ENCODE measurements around the gene ANKS3.
A peak's percentile ranks its signal among the peaks of the same experiment; 100 is the strongest.

The ANKS3 gene

DNA sequence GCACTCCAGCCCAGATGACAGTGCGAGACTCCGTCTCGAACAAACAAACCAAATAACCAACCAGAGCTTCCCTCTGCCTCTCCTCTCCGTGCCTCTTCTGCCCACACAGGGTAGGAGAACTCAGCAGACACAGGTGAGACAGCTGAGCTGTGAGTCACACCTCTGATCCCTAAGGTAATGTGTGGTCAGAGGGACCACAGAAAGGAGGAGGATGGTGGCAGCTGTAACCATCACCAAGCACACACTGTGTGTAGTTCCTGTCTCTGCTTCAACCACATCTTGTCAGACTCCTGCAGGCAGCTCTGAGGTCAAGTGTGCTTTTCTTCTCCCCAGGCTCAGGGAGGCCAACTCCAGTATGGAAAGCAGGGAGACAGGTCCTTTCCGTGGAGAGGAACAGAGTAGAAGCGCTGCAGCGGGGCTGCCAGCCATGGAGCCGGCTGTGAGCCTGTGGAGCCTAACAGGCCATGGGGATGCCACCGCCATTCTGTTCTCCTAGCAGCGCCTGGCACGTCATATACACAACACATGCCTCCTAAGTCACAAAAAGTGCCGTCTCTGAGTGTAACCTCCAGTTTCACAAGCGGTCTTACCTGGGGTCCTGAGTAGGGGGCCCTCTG lies 33.6 kb downstream of the ANKS3 start:
- Histone ChIP-seq H3K4me1 (ENCODE audit: control insufficient read depth, insufficient read depth, low read length) (no peaks in the 10 kb centered on the region), H3K36me3 (ENCODE audit: control insufficient read depth, insufficient read depth, low read length) (peaks cover 93% of the 10 kb centered on the region), H3K27me3 (ENCODE audit: control insufficient read depth, insufficient read depth, low read length) (no peaks in the 10 kb centered on the region), H3K27ac (ENCODE audit: low read depth, low read length) (no peak overlapping the region), H3K9ac (ENCODE audit: low read depth, low read length) (no peak overlapping the region), H3K9me3 (ENCODE audit: control insufficient read depth, insufficient read depth, low read length) (no peaks in the 10 kb centered on the region), H3K4me3 (ENCODE audit: low read depth, low read length) (no peak overlapping the region)

DNA sequence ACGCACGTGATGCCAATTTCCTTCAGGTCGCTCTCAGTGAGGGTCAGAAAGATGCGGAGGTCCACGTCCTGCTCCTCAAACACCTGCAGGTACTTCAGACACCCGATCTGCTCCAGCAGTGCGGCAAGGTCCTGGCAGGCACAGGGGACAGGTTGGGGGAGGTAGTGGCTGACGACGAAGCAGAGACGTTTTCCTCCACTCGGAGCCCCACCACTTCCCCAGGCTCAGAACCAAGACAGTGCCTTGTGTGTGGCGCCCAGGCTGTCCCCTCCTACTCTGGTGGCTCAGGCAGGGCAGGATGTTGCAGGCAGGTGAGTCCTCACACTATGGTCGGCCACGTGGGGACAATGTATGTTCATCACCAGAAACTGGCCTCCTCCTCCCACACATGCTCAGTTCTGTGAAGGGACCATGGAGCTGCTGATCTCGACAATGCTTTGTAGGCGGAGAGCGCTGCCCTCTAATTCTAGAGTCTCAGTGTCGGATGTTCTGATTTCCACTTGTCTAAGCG lies 35.0 kb downstream of the ANKS3 start:
- Histone ChIP-seq H3K4me1 (ENCODE audit: control insufficient read depth, insufficient read depth, low read length) (no peaks in the 10 kb centered on the region), H3K27ac (ENCODE audit: low read depth, low read length) (no peak overlapping the region), H3K36me3 (ENCODE audit: control insufficient read depth, insufficient read depth, low read length) (peaks cover 87% of the 10 kb centered on the region), H3K9ac (ENCODE audit: low read depth, low read length) (no peak overlapping the region), H3K9me3 (ENCODE audit: control insufficient read depth, insufficient read depth, low read length) (no peaks in the 10 kb centered on the region), H3K4me3 (ENCODE audit: low read depth, low read length) (no peak overlapping the region), H3K27me3 (ENCODE audit: control insufficient read depth, insufficient read depth, low read length) (no peaks in the 10 kb centered on the region)

DNA sequence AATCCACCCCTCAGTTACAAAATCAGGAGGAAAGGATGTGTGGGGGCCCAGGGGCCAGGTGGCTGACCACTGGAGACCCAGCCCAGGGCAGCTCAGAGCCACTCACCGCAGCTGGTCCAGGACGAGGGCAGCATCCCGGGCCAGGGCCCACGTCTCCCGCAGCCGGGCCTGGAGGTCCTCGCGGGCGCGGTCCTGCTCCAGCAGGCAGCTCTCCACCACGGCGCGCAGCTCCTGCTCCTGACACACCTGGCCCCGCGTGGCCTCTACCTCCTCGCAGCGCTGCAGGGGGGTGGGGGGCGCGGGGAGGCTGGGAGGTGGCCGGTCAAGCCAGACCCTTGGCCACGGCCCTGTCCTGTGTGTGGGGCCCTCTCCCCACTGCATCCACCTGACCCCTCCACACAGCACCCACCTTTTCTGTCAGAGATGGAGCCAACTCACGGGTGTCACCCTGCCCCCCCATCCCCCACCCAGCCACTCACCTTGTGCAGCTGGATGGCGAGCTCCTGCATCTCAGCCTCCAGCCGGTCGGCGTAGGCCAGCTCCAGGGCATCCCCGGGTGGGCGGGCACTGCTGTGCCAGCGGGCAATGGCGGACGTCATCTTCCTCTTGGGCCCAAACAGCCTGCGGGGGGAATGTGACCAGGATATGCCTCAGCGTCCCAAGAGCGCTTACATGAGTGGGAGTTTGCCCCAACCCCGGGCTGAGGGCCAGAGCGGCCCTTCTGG lies 35.6 kb downstream of the ANKS3 start:
- H3K4me3 ChIP-seq (ENCODE audit: low read depth, low read length): no peak overlapping the region
- peaks cover 82% of the 10 kb centered on the region for H3K36me3 ChIP-seq (ENCODE audit: control insufficient read depth, insufficient read depth, low read length)
- no peaks in the 10 kb centered on the region for H3K9me3 ChIP-seq (ENCODE audit: control insufficient read depth, insufficient read depth, low read length)
- H3K27me3 ChIP-seq (ENCODE audit: control insufficient read depth, insufficient read depth, low read length): no peaks in the 10 kb centered on the region
- H3K4me1 ChIP-seq (ENCODE audit: control insufficient read depth, insufficient read depth, low read length): no peaks in the 10 kb centered on the region
- no peak overlapping the region for H3K9ac ChIP-seq (ENCODE audit: low read depth, low read length)
- H3K27ac ChIP-seq (ENCODE audit: low read depth, low read length): no peak overlapping the region

DNA sequence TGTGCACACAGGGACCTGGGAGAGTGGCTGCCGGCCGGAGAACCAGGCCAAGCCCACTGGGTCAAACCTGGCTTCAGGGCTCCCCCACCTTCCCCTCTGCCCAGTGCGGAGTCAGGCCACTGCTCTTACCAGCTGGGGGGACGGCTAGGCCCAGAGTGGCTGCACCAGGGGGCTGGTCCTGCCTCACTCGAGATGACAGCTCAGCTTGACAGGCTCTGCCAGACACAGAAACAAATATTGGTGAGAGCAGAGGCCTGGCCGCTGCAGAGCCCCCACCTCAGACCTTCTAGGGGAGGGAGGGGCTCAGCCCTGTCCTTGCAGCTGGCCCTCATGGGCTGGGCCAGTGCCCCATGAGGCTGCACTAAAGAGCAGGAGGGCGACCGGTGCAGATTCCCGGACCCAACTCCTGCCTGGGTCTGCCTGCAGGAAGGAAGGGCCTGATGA lies 36.2 kb downstream of the ANKS3 start:
- no peak overlapping the region for H3K4me3 ChIP-seq (ENCODE audit: low read depth, low read length)
- H3K27me3 ChIP-seq (ENCODE audit: control insufficient read depth, insufficient read depth, low read length): no peaks in the 10 kb centered on the region
- no peaks in the 10 kb centered on the region for H3K9me3 ChIP-seq (ENCODE audit: control insufficient read depth, insufficient read depth, low read length)
- H3K27ac ChIP-seq (ENCODE audit: low read depth, low read length): no peak overlapping the region
- no peaks in the 10 kb centered on the region for H3K4me1 ChIP-seq (ENCODE audit: control insufficient read depth, insufficient read depth, low read length)
- peaks cover 79% of the 10 kb centered on the region for H3K36me3 ChIP-seq (ENCODE audit: control insufficient read depth, insufficient read depth, low read length)
- no peak overlapping the region for H3K9ac ChIP-seq (ENCODE audit: low read depth, low read length)

DNA sequence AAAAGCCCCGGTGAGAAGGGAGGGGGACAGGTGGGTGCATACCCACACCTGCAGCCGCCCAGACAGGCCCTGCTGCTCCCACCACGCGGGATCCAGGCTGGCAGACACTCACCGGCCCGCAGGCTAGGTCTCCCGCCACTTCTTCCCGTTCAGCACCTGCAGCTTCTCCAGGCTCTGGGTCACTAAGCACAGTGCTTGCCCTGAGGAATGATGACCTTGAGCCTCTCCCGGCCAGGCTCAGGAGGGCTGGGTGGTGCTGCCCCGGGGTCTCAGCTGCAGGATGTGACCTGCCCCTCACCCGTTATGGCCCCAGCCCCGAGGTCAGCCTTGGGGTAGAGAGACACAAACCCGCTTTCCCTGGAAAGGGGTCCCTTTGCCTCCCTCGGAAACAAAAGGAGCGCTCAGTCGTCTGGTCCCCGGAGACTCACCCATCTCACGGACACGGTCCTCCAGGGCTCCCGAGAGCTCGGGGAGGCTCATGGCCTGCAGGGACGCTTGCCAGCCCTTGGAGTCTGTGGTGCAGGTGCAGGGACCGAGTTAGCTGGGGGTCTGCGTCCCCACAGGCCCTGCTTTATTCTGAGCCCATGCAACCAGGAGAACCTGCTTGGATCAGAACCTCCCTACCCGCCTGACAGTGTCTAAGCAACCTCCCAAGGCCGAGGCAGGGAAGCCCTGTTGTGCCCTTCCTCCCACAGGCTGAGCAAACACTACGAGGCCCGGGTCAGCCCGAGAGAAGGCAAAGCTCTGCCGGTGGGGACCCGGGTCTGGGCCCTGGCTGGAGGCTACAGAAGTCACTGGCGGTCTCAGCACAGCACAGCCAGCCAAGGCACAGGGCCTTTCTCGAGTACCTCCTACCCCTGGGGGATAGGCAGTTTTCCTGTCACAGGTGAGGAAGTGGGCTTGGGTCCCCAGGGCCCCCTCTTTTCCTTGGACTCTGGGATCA lies 36.9 kb downstream of the ANKS3 start:
- Histone ChIP-seq H3K27ac (ENCODE audit: low read depth, low read length) (peak overlapping the region; percentile 5), H3K4me1 (ENCODE audit: control insufficient read depth, insufficient read depth, low read length) (no peaks in the 10 kb centered on the region), H3K9ac (ENCODE audit: low read depth, low read length) (no peak overlapping the region), H3K27me3 (ENCODE audit: control insufficient read depth, insufficient read depth, low read length) (no peaks in the 10 kb centered on the region), H3K9me3 (ENCODE audit: control insufficient read depth, insufficient read depth, low read length) (no peaks in the 10 kb centered on the region), H3K4me3 (ENCODE audit: low read depth, low read length) (no peak overlapping the region), H3K36me3 (ENCODE audit: control insufficient read depth, insufficient read depth, low read length) (peaks cover 72% of the 10 kb centered on the region)

DNA sequence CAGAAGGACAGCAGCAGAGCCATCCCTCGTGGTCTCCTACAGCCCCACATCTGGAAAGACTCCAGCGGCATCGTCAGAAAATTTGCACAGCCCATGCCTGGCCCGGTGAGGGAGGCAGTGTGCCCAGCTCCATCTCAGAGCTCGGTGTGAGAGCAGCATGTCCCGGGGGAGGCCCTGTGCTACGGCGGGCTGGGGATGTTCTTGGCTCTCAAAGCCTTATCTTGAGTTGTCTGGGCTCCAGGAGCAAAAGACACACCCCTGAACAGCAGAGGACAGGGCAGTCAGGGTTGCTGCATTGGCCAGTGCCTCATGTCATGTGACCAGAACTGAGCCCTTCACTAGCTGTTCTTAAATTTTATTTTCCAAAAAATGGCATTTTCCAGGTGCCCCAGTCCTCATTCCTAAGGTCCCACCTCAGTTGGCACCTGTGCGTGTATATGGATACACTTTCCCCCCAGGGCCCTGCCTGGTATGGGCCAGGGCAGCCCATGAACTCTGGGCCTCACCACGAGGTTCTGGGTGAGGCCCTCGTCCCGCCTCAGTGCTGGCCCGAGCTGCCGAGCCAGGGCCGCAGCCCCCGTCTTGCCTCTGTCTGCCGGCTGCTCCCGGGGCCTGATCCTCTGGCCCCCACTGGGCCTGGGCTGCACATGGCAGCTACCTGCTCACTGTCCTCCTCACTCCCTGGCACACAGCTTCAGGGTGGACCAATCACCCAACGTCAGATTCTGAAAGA lies 37.7 kb downstream of the ANKS3 start:
- Histone ChIP-seq H3K4me3 (ENCODE audit: low read depth, low read length) (no peak overlapping the region), H3K27me3 (ENCODE audit: control insufficient read depth, insufficient read depth, low read length) (no peaks in the 10 kb centered on the region), H3K9ac (ENCODE audit: low read depth, low read length) (no peak overlapping the region), H3K36me3 (ENCODE audit: control insufficient read depth, insufficient read depth, low read length) (peaks cover 64% of the 10 kb centered on the region), H3K27ac (ENCODE audit: low read depth, low read length) (peak overlapping the region; percentile 28), H3K4me1 (ENCODE audit: control insufficient read depth, insufficient read depth, low read length) (no peaks in the 10 kb centered on the region), H3K9me3 (ENCODE audit: control insufficient read depth, insufficient read depth, low read length) (no peaks in the 10 kb centered on the region)

DNA sequence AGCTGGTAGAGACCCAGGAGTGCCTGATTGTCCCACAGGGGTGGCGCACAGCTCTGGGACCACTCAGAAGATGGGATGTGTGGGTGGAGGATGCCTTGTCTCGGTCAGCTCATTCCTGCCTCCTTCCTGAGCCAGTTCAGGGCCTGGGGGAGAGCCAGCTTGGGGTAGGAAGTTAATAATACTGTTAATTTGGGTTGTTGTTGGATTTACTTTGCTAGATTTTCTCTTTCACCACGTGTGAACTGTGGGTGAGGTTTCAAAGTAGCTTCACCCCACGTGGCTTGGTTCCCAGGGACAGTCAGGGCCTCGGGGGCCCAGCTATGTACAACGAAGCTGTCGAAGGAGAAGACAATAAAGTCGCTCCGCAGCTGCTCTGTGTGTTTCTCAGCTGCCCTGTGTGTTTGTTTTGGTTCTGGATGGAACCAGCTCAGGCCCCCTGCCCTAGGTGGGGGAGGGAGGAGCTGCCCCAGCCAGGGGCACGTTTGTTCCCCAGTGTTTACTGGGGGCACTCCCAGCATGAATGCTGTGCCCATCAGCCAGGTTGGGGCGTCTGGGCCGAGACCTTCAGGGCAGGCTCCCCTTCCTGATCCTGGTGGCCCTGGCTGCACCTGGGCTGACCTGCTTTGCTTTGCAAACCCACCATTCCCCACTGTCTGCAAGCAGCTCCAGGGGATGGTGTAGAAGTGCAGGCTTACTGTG lies 38.4 kb downstream of the ANKS3 start:
- Histone ChIP-seq H3K4me1 (ENCODE audit: control insufficient read depth, insufficient read depth, low read length) (no peaks in the 10 kb centered on the region), H3K9me3 (ENCODE audit: control insufficient read depth, insufficient read depth, low read length) (no peaks in the 10 kb centered on the region), H3K27ac (ENCODE audit: low read depth, low read length) (peak overlapping the region; percentile 35), H3K27me3 (ENCODE audit: control insufficient read depth, insufficient read depth, low read length) (no peaks in the 10 kb centered on the region), H3K4me3 (ENCODE audit: low read depth, low read length) (no peak overlapping the region), H3K36me3 (ENCODE audit: control insufficient read depth, insufficient read depth, low read length) (peaks cover 57% of the 10 kb centered on the region), H3K9ac (ENCODE audit: low read depth, low read length) (no peak overlapping the region)

DNA sequence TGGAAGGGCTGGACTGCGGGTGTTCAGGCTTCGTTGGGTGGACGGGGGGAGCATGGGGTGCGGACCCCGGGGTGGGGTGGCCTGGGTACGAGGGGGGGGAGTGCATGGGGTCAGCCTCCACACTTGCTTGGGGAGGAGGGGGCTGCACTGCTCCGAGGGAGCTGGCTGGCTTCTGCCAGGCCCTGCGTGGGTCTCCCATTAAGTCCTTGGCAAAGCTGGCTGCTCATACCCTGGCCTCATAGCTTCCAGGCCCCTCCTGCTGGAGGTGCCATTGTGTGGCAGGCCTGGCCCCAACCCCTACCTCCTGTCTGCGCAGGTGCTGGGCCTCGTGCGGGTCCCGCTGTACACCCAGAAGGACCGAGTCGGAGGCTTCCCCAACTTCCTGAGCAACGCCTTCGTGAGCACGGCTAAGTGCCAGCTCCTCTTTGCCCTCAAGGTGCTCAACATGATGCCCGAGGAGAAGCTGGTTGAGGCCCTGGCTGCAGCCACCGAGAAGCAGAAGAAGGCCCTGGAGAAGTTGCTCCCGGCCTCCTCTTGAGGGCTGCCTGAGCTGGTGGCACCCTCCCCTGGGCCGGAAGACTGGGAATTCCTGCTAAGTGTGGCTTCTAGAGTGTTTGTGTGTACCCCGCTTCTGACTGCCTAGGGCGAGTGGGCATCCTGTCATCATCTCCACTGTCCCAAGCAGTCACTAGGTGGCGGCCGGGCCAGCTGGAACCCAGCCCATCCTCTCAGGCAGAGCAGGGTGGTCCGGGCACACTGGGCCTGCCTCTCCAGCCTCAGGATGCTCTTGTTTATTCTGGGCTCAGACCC lies 39.2 kb downstream of the ANKS3 start:
- Histone ChIP-seq H3K27ac (ENCODE audit: low read depth, low read length) (peak overlapping the region; percentile 35), H3K9me3 (ENCODE audit: control insufficient read depth, insufficient read depth, low read length) (no peaks in the 10 kb centered on the region), H3K9ac (ENCODE audit: low read depth, low read length) (no peak overlapping the region), H3K4me1 (ENCODE audit: control insufficient read depth, insufficient read depth, low read length) (no peaks in the 10 kb centered on the region), H3K4me3 (ENCODE audit: low read depth, low read length) (peak overlapping the region; percentile 47), H3K36me3 (ENCODE audit: control insufficient read depth, insufficient read depth, low read length) (peaks cover 50% of the 10 kb centered on the region), H3K27me3 (ENCODE audit: control insufficient read depth, insufficient read depth, low read length) (no peaks in the 10 kb centered on the region)

DNA sequence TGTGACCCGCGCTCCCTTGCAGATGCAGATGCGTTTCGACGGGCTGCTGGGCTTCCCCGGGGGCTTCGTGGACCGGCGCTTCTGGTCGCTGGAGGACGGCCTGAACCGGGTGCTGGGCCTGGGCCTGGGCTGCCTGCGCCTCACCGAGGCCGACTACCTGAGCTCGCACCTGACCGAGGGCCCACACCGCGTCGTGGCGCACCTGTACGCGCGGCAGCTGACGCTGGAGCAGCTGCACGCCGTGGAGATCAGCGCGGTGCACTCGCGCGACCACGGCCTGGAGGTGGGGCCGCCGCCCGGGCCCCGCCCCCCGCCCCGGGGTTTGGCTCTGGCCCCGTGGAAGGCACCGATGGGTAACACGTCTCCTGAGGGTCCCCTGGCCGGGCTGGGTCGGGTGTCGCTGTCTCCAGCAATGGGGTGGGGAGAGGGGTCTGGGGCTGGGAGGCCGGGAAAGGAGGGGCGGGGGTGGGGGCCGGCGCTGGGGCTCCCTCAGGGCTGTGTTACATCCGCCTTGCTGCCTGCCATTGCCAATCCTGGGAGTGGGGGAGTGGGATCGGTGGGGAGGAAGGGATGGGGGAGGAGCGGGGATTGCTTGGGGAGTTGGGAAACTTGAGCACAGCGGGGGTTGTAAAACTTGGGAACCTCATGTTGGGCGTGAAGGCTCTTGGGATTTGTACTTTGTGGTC lies 40.0 kb downstream of the ANKS3 start:
- H3K27me3 ChIP-seq (ENCODE audit: control insufficient read depth, insufficient read depth, low read length): no peaks in the 10 kb centered on the region
- H3K36me3 ChIP-seq (ENCODE audit: control insufficient read depth, insufficient read depth, low read length): peaks cover 42% of the 10 kb centered on the region
- H3K9ac ChIP-seq (ENCODE audit: low read depth, low read length): peak overlapping the region; percentile 75
- no peaks in the 10 kb centered on the region for H3K4me1 ChIP-seq (ENCODE audit: control insufficient read depth, insufficient read depth, low read length)
- no peaks in the 10 kb centered on the region for H3K9me3 ChIP-seq (ENCODE audit: control insufficient read depth, insufficient read depth, low read length)
- peak overlapping the region; percentile 81 for H3K27ac ChIP-seq (ENCODE audit: low read depth, low read length)
- peak overlapping the region; percentile 87 for H3K4me3 ChIP-seq (ENCODE audit: low read depth, low read length)
